Ovary (tissue), 3 donors: ENCODE measurements around the gene FFAR2.

Experiments used
- CTCF ChIP-seq, 3 donors: fragments of 450-650 bp in 2 of 3; fragments of 200-600 bp in 1 of 3; IDR thresholded peaks; one replicate each; pipeline versions ENCODE4 v1.5.1 to v1.8.0; 2016 to 2022; ENCODE audit warnings: antibody characterized with exemption in 3 of 3, mild to moderate bottlenecking in 1 of 3
- POLR2A ChIP-seq: fragments of 450-650 bp; IDR thresholded peaks from one replicate; pipeline ENCODE4 v1.6.1; 2017; ENCODE audit warnings: antibody characterized with exemption, mild to moderate bottlenecking, moderate library complexity
- donor health status: DM: no; HTN: no; CAD: no.

GRCh38 chr19:35498220-35498619 is 50.2 kb downstream of the FFAR2 start:
- TF ChIP-seq CTCF (IDR thresholded peaks at IDR 0.05), result no peak
- no peak for TF ChIP-seq POLR2A
